K562 (cell line): Measurements from ENCODE around the gene LIN28A. TPM values are rescaled to one million over a fixed set of nuclear protein-coding genes. Genes with fewer than 3 reads are reported as not detected.
A peak's percentile ranks its signal among the peaks of the same experiment; 100 is the strongest.

Experiments
- ATAC-seq: fragments of 200-7000 bp; cut with Tn5 transposase; 3 replicates; pipeline ENCODE4 v1.9.1; 2020; ENCODE audit warnings: moderate library complexity
- BruUV-seq: library from RNA; stranded (reverse); fragments of 400-500 nt; replicated peaks from 2 replicates; lab custom pipeline; 2021; lab: Mats Ljungman, UMichigan
- CTCF ChIA-PET: fragments of 300-600 bp; formaldehyde crosslinking; extraction: SDS; loops from one replicate; lab custom pipeline; 2021; ENCODE audit warnings: low intra/inter-chr PET ratio; lab: Yijun Ruan, JAX
- POLR2A ChIA-PET: fragments of 300-600, 350-650 bp; sonication (Branson Sonifier 250); formaldehyde crosslinking; extraction: SDS; loops from one replicate; lab custom pipeline; 2021; ENCODE audit warnings: antibody characterized with exemption, inconsistent platforms; lab: Yijun Ruan, JAX
- DNase-seq, 4 experiments: peaks; one replicate each; pipeline versions ENCODE4 v3.0.0 to v3.0.0-alpha.2; 2011 to 2018; ENCODE audit warnings: low spot score in 3 of 4, mixed read lengths in 3 of 4; ENCODE audit errors: extremely low read depth in 1 of 4
- FAIRE-seq: peaks from 2 replicates; lab custom pipeline; 2011; peaks lifted over from hg19 to GRCh38; lab: Jason Lieb, UNC
- H2AFZ ChIP-seq: 2 replicates; pipeline ENCODE4 v1.6.0; 2011; ENCODE audit warnings: low read depth, low read length, control low read depth, inconsistent platforms
- H3K27ac ChIP-seq: fragments of 200-600 bp; 3 replicates; pipeline ENCODE4 v1.8.0; 2011; ENCODE audit warnings: low read depth, mild to moderate bottlenecking, control low read depth, inconsistent platforms, low read length, moderate library complexity, mixed read lengths; ENCODE audit errors: extremely low read depth
- H3K27me3 ChIP-seq, 2 experiments: fragments of 300-600 bp in 1 of 2; 2 replicates in 1 of 2; 3 replicates in 1 of 2; pipeline versions ENCODE4 v1.6.0 to v1.8.0; 2011; ENCODE audit warnings: inconsistent platforms in 2 of 2, low read length in 2 of 2, mild to moderate bottlenecking in 1 of 2, mixed read lengths in 1 of 2, moderate library complexity in 1 of 2; ENCODE audit not compliant: control insufficient read depth in 2 of 2, insufficient read depth in 2 of 2
- H3K36me3 ChIP-seq: fragments of 300-600 bp; 3 replicates; pipeline ENCODE4 v1.8.0; 2011; ENCODE audit warnings: mild to moderate bottlenecking, low read length, inconsistent platforms; ENCODE audit not compliant: control insufficient read depth, insufficient read depth
- H3K4me1 ChIP-seq, 2 experiments: fragments of 200-600 bp in 1 of 2; replicated peaks in 1 of 2; 2 replicates in 1 of 2; 3 replicates in 1 of 2; pipeline versions ENCODE4 v1.5.1 to v1.8.0; 2011; ENCODE audit warnings: inconsistent platforms in 2 of 2, low read length in 2 of 2, mild to moderate bottlenecking in 1 of 2, mixed read lengths in 1 of 2, moderate library complexity in 1 of 2; ENCODE audit not compliant: control insufficient read depth in 2 of 2, insufficient read depth in 2 of 2
- H3K4me2 ChIP-seq: 2 replicates; pipeline ENCODE4 v1.6.1; 2011; ENCODE audit warnings: low read length, control low read depth, inconsistent platforms, mixed read lengths; ENCODE audit not compliant: insufficient read depth
- H3K4me3 ChIP-seq: fragments of 200-600 bp; sonication (generic), shearing (Covaris generic); 2 replicates; pipeline ENCODE4 v1.5.1; 2016; ENCODE audit warnings: control low read depth, inconsistent platforms
- H3K79me2 ChIP-seq: fragments of 200-600 bp; 3 replicates; pipeline ENCODE4 v1.8.0; 2011; ENCODE audit warnings: low read length, inconsistent platforms; ENCODE audit not compliant: control insufficient read depth, insufficient read depth
- H3K9ac ChIP-seq, 2 experiments: 2 replicates each; pipeline versions ENCODE4 v1.6.0 to v1.6.1; 2011; ENCODE audit warnings: low read depth in 2 of 2, low read length in 2 of 2, control low read depth in 1 of 2, inconsistent platforms in 1 of 2, mild to moderate bottlenecking in 1 of 2, mixed read lengths in 1 of 2; ENCODE audit not compliant: insufficient read depth in 1 of 2
- H3K9me1 ChIP-seq: one replicate; pipeline ENCODE4 v1.6.0; 2011; ENCODE audit warnings: inconsistent platforms, mild to moderate bottlenecking, low read length, moderate library complexity; ENCODE audit not compliant: control insufficient read depth, insufficient read depth
- H3K9me3 ChIP-seq: replicated peaks from 2 replicates; pipeline ENCODE4 v1.5.1; 2011; ENCODE audit warnings: low read depth, low read length, inconsistent platforms; ENCODE audit not compliant: control insufficient read depth, insufficient read depth
- H4K20me1 ChIP-seq: replicated peaks from 2 replicates; pipeline ENCODE4 v1.6.1; 2011; ENCODE audit warnings: low read length, inconsistent platforms, mixed read lengths; ENCODE audit not compliant: control insufficient read depth, insufficient read depth
- BMI1 ChIP-seq: fragments of 150-350 bp; IDR thresholded peaks from 2 replicates; pipeline ENCODE4 v1.6.1; 2014; ENCODE audit warnings: low read length
- CHD1 ChIP-seq: fragments of 200-600 bp; sonication (generic); IDR thresholded peaks from one replicate; pipeline ENCODE4 v1.6.1; 2012; ENCODE audit warnings: mild to moderate bottlenecking, moderate library complexity, low read length, inconsistent platforms
- E2F8 ChIP-seq: fragments of 450-650 bp; IDR thresholded peaks from 2 replicates; pipeline ENCODE4 v1.7.1; 2018; ENCODE audit warnings: mild to moderate bottlenecking, low read depth; ENCODE audit not compliant: partially characterized antibody
- HCFC1 ChIP-seq: IDR thresholded peaks from 2 replicates; pipeline ENCODE4 v1.6.1; 2012; ENCODE audit warnings: low read depth, low read length, improper control_type of control experiment
- L3MBTL2 ChIP-seq: fragments of 450-650 bp; IDR thresholded peaks from 2 replicates; pipeline ENCODE4 v1.6.1; 2016; ENCODE audit warnings: mild to moderate bottlenecking, moderate library complexity
- MEIS2 ChIP-seq: fragments of 450-650 bp; IDR thresholded peaks from 2 replicates; pipeline ENCODE4 v1.6.1; 2014; ENCODE audit warnings: mild to moderate bottlenecking; ENCODE audit not compliant: partially characterized antibody
- NR2C1 ChIP-seq, 2 experiments: fragments of 450-650 bp; IDR thresholded peaks; 2 replicates each; pipeline ENCODE4 v1.6.1; 2017; ENCODE audit warnings: mild to moderate bottlenecking in 2 of 2, antibody characterized with exemption in 1 of 2, inconsistent platforms in 1 of 2, missing compliant biosample characterization in 1 of 2, missing genetic modification characterization in 1 of 2
- NUFIP1 ChIP-seq: fragments of 450-650 bp; IDR thresholded peaks from 2 replicates; pipeline ENCODE4 v1.6.1; 2018; ENCODE audit not compliant: partially characterized antibody
- RREB1 ChIP-seq: fragments of 250-450 bp; sonication (Bioruptor Pico); IDR thresholded peaks from 2 replicates; pipeline ENCODE4 v1.4.0; 2020
- SIN3A ChIP-seq, 2 experiments: fragments of 150-350 bp in 1 of 2; IDR thresholded peaks; 2 replicates each; pipeline ENCODE4 v1.6.1; 2011 to 2016; ENCODE audit warnings: borderline replicate concordance in 2 of 2, low read depth in 2 of 2, low read length in 2 of 2, mild to moderate bottlenecking in 2 of 2, moderate library complexity in 2 of 2; ENCODE audit not compliant: control insufficient read depth in 1 of 2
- SUPT5H ChIP-seq: fragments of 450-650 bp; IDR thresholded peaks from 2 replicates; pipeline ENCODE4 v1.6.1; 2016
- TEAD4 ChIP-seq, 2 experiments: sonication (generic) in 1 of 2; formaldehyde crosslinking in 1 of 2; IDR thresholded peaks; 2 replicates each; pipeline versions ENCODE4 v1.6.1 to v1.8.0; 2012 to 2022; ENCODE audit warnings: borderline replicate concordance in 1 of 2, inconsistent platforms in 1 of 2, low read length in 1 of 2, mild to moderate bottlenecking in 1 of 2, missing genetic modification reagents in 1 of 2
- XRCC3 ChIP-seq: fragments of 450-650 bp; IDR thresholded peaks from 2 replicates; pipeline ENCODE4 v1.6.1; 2017; ENCODE audit warnings: mild to moderate bottlenecking, moderate library complexity
- WGBS: fragments of 100-300 bp; shearing (Covaris generic); methylation state at CpG from one replicate; pipeline ENCODE4 v1.1.6; 2016; ENCODE audit warnings: low coverage, mixed read lengths; ENCODE audit not compliant: insufficient coverage; ENCODE audit errors: missing lambda C conversion rate; 5-methylcytosine and 5-hydroxymethylcytosine counted together
- in situ Hi-C: fragments of 300-500 bp; cut with MboI; formaldehyde crosslinking; loops from 4 replicates; pipeline ENCODE4 v1.15.0; 2018; ENCODE audit warnings: inconsistent platforms, mixed read lengths
- intact Hi-C: fragments of 100-400 bp; cut with micrococcal nuclease; formaldehyde crosslinking; loops from 2 replicates; pipeline ENCODE4 v1.14.2; 2022
- polyA plus RNA-seq, 8 experiments: library from polyadenylated mRNA; depleted of rRNA in 4 of 8; stranded (reverse) in 5 of 8; unstranded in 3 of 8; fragments of >200 nt; fragmentation: Nextera tagmentation in 2 of 8; fragmentation: Illumina TruSeq in 1 of 8; extraction: Ambion mirVana in 2 of 8; extraction: Trizol in 1 of 8; gene quantifications; 2 replicates each; pipeline versions ENCODE4 v1.2.1 to v1.2.3, GENCODE V29; 2011 to 2014; ENCODE audit warnings: inconsistent platforms in 1 of 8, missing spikeins in 1 of 8
- total RNA-seq, 7 experiments: library from RNA; depleted of rRNA in 6 of 7; stranded (reverse); fragments of >200 nt in 6 of 7; fragmentation: Illumina TruSeq in 2 of 7; extraction: Trizol in 2 of 7; gene quantifications; 2 replicates each; pipeline versions ENCODE4 v1.2.1 to v1.2.3, GENCODE V29; 2011 to 2021; ENCODE audit warnings: low replicate concordance in 1 of 7

Gene LIN28A
- total and polyA plus RNA-seq, 9 of the 15 experiments (the other 6 are each of a cell fraction or from before 2014, with no cell fraction given), result 0.80 to 5.4 (median 3.9) TPM

GRCh38 chr1:26401891-26402290 lies 8.7 kb upstream of the LIN28A start (continued):
- TF ChIP-seq SIN3A (IDR thresholded peaks at IDR 0.05; ENCODE audit: borderline replicate concordance in 2 of 2, control insufficient read depth in 1 of 2, low read depth in 2 of 2, low read length in 2 of 2), result no peak
- no peak for TF ChIP-seq XRCC3
- TF ChIP-seq MEIS2, result no peak
- no peak for TF ChIP-seq NUFIP1
- no peak for TF ChIP-seq TEAD4 (IDR thresholded peaks at IDR 0.05; ENCODE audit: low read length)
- TF ChIP-seq TEAD4 (CRISPR knock-in tag; IDR thresholded peaks at IDR 0.05; ENCODE audit: borderline replicate concordance), result no peak
- no peak for TF ChIP-seq E2F8
- no peak for TF ChIP-seq L3MBTL2

GRCh38 chr1:26403656-26404055 lies 7.0 kb upstream of the LIN28A start:
- 0% methylated on average over 4 of the region's 4 CpGs for WGBS
- in situ Hi-C loops, result no loop called here
- FAIRE-seq, result no peak
- TF ChIP-seq NR2C1 (IDR thresholded peaks at IDR 0.05) (0 out of 2 replicates have a peak, but pooled peaks have one; percentile 33), NR2C1 (tag; IDR thresholded peaks at IDR 0.05) (peak; percentile 65), CHD1 (no peak), MEIS2 (peak; percentile 82), HCFC1 (no peak), BMI1 (no peak), SUPT5H (no peak), RREB1 (CRISPR knock-in tag) (no peak)

More at GRCh38 chr1:26403656-26404055, 7.0 kb upstream of the LIN28A start:
- H3K9ac ChIP-seq, result no peak overlapping the region
- DNase-seq (peak in 1 of 4 experiments; percentile 6), ATAC-seq (no peak)
- POLR2A ChIA-PET, result interaction anchor here (0.6 to 1.2 kb wide), 2 partner anchors 17 to 121 kb away, joined by 3 to 4 read pairs; no protein-coding TSS in a partner anchor
- BruUV-seq, result no TSS peak
- peaks cover 7 to 14% of the 10 kb centered on the region in 2 experiments; a peak in 4 of 5 replicates for H3K27me3 ChIP-seq
- H4K20me1 ChIP-seq, result 0 out of 2 replicates have a peak, but pooled peaks cover under 1% of the 10 kb centered on the region
- H3K4me1 ChIP-seq, result no peaks in the 10 kb centered on the region
- no peaks in the 10 kb centered on the region for H3K36me3 ChIP-seq
- H3K79me2 ChIP-seq, result no peaks in the 10 kb centered on the region
- no peaks in the 10 kb centered on the region for H3K9me1 ChIP-seq
- no peak overlapping the region for H3K4me3 ChIP-seq
- CTCF ChIA-PET, result no interaction called here
- H2AFZ ChIP-seq, result no peak overlapping the region
- intact Hi-C loops, result no loop called here
- no peak overlapping the region for H3K27ac ChIP-seq
- no peak overlapping the region for H3K4me2 ChIP-seq
- H3K9me3 ChIP-seq, result no peaks in the 10 kb centered on the region
